Epidermal melanocyte (primary cell): ENCODE measurements around the gene GAS2L3.
"Not testable (repeated sequence)": the region's sequence is repeated elsewhere in the genome, so short reads cannot be mapped to it uniquely, and the experiment has no call there.

Source experiments
- DNase-seq: peaks from one replicate; pipeline ENCODE4 v3.0.0; 2011; ENCODE audit warnings: low spot score; ENCODE audit not compliant: insufficient read length

The GAS2L3 gene

DNA sequence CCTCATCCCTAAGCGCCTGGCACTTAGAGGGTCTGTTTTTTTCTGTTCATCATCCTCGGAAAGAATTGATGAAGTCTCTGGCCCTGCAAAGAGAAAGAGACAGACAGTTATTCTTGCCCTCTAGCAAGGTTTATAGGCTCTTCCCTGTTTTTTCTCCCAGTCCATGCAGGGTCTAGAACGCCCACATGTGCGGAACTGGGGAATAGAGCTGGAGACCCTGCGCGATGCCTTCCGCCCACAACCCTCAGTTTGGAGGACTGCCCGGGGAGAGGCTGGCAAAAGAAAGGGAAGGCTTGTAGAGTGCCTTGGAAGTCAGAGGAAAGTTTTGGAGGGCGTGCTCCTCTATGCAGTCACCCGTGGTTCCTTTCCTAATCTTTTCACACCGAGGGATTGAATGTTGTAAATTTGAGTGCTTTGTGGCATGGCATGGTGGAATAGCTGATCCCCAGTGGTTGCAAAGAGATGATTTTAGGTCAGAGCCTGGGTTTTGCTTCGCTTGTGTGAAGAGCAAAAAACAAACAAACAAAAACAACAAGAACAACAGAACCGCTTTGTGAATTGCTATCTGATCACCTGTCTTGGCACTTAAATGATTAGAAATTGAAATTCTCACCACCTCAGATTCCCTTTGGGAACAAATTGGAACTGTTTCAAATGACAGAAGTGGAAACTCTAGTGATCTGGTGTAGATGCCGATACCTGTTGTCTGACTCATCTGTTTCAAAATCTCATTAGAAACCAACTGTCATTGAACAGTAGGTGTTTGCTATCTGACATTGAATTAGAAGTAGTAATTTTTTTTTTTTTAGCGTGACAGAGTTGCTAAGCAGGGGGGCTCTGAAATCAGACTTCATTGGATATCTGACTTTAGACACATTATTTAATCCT, 947 bp downstream of the GAS2L3 start:
- DNase-seq = no peak

DNA sequence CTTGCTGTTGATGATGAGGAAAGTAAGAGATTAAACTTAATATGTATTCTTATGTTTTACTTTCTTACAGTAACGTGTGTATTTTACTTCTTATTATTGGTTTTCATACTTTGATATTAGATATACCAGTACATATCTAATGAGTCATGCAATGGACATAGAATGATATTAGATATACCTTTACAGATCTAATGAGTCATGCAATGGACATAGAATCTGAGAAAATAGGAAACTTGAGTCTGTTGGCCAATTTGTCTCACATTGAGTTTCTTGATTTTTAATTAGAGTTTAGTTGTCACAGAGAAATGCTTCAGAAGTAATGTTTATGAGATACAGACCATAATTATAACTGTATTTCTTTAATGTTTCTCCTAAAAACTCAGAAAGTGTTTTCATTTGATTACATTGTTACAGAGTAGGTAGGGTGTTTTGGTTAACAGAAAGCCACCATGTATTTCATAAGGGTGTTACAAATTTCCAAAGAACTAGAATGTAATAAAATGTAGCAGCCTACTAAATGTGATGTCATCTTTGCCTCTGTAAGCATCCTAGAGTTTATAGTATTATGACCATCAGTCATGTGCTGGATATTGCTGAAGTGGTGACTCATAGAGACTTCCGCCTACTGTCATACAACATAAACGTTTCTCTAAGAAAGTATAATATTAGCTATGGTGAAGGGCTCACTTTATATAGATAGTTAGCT, 3.0 kb downstream of the GAS2L3 start:
- peak; percentile 24 for DNase-seq

DNA sequence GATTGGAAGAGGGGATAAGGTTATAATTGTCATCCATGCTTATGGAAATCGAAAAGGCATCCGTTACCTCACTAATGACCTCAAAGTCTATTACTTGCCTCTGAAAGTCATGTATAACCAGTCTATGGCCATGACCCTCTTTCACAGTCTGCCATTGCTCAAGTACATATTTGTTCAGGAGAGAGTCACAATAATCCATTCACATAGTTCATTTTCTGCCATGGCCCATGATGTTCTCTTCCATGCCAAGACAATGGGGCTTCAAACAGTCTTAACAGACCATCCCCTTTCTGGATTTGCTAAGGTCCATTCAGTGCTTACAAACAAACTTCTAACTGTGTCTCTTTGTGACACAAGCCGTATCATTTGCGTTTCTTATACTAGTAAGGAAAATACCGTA, 5.4 kb downstream of the GAS2L3 start:
- DNase-seq = no peak

DNA sequence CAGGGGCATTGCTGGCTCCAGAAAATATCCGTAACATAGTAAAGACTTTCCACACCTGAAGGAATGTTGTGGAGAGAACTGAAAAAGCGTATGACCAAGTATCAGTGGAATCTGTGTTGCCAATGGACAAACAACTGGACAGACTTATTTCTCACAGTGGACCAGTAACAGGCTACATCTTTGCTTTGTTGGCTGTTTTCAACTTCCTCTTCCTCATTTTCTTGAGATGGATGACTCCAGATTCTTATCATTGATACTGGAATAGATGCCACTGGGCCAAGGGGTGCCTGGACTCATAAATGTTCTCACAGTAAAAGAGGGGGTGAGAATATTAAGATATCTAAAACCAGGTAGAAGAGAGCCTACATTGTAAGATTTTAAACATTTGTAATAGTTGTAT, 6.4 kb downstream of the GAS2L3 start:
- no peak for DNase-seq

DNA sequence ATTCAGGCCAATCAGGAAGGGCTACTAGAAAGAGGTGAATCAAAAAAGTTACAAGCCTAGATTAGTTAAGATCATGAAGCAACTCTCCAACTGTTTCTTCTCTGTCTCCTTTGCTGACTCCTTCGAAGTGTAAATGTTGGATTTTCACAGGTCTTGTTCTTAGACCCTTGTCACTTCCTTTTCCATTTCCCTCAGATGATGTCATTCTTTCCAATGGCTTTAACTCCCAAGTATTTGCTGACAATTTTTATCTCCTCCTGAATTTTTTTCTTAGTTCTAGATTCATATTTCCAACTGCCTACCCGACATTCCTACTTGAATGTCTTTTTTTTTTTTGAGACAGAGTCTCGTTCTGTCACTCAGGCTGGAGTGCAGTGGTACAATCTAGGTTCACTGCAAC, 10.8 kb downstream of the GAS2L3 start:
- DNase-seq = no peak

DNA sequence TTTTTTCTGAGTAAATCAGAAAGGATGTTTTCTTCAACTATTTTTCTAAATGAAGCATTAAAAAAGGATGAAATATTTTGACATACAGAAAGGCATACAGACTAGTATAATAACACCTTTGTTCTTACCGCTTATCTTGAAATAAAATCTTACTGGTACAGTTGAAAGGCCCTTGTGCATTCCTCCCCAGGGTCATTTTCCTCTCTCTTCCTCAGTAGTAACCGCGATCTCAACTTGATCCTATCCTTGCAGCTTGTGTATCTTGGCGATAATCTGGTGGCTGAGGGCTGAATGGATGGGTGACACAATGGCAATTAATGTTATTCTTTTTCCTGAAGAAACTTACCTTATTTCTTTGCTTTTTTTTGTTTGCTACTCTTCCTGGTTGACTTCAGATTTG, 18.5 kb downstream of the GAS2L3 start:
- no peak for DNase-seq

DNA sequence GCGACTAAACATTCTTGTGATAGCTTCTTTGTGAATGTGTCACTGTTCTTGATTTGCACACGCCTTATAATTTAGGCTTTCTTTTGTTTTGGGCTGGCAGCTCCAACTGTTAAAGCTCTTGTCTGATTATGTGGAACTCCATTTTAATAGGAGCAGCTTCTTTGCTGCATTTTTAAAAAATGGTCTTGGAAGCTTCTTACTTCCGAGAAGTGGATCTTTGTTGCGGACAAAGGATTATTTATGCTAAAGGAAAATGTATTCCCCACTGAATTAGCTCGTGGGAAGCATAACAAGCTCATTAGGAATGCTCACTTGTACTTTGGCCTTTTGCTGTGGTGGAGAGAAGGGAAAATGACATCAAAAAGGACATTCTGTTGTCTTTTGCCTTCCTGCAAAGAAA, 20.0 kb downstream of the GAS2L3 start:
- DNase-seq = no peak

DNA sequence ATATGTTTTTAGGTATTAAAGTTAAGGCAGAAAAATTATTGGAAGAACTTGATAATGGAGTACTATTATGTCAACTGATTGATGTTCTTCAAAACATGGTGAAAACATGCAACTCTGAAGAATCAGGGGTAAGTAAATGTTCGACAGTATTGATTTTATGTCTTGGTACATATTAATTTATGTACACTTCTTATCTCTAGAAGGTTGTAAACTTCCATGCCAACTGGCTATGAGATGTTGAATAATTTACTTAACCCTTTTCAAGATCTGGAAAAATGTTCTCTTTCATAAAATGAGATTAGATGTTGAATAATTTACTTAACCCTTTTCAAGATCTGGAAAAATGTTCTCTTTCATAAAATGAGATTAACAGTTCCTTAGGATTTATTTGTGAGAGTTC, 28.1 kb downstream of the GAS2L3 start:
- DNase-seq = no peak

DNA sequence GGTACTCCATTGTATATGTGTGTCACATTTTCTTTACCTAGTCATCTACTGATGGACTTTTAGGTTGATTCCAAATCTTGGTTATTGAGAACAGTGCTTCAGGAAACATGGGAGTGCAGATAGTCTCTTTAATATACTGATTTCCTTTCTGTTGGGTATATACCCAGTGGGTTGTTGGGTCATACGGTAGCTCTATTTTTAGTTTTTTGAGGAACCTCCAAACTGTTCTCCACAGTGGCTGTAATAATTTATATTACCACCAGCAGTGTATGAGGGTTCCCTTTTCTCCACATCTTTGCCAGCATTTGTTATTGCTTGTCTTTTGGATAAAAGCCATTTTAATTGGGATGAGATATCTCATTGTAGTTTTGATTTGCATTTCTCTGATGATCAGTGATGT, 29.5 kb downstream of the GAS2L3 start:
- DNase-seq = not testable (repeated sequence)

DNA sequence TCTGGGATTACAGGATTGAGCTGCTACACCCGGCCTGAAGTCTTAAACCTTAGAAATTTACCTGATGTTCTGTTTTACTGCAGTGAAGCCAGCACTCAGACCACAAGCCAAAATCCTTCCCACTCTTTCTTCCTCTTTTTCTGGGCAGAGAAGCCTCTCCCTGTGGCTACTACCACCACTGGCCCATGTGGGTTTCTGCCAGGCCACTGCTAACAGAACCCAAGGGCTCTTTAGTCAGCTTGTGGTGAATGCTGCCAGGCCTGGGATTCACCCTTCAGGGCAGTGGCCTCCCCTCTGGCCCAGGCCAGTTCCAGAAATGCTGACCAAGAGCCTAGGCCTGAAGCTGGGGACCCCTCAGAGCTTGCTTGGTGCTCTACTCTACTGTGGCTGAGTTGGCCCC, 35.3 kb downstream of the GAS2L3 start:
- no peak for DNase-seq

DNA sequence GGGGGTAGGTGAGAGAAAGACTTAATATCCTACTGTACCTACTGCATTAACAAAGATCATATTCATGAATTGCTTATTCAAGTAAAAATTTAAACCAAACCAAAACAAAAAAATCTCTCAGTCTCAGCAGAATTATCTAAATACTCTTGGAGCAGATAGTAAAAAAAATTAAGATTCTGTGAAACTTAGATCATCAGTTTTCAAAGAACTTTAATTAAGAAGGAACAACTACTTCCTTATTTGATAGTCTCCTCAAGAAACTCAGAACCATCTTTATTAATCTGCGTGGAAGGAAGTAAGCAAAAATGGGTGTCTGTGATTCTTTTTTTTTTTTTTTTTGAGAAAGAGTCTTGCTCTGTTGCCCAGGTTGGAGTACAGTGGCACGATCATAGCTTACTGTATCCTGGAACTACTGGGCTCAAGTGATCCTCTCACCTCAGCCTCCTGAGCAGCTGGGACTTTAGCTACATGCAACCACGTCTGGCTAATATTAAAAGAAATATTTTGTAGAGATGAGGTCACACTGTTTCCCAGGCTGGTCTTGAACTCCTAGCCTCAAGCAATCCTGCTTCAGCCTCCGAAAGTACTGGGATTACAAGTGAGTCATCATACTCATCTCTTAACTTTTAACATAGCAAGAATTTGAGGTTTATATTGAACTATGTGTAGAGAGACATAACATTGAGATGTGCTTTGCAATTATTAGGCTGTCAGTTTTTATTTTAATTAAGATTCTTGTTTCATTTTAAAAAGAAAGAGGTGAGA, 37.4 kb downstream of the GAS2L3 start:
- no peak for DNase-seq

DNA sequence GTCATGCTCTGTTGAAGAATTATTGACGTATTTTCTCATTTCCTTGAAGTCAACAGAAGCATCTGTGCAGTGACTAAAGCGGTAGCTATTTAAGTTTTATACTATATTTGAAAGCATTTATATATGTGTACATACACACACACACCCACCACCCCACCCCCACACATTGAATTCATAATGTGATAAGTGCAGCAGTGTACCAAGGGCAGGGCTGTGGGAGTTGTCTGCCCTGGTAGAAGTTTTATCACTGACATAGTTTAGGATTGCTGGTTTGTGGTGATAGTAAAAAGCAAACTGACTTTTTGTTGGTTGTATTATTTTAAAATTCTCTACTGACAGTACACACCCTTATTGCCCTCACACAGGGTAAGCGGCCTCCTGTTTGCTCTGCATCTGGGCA, 39.1 kb downstream of the GAS2L3 start:
- DNase-seq = no peak

DNA sequence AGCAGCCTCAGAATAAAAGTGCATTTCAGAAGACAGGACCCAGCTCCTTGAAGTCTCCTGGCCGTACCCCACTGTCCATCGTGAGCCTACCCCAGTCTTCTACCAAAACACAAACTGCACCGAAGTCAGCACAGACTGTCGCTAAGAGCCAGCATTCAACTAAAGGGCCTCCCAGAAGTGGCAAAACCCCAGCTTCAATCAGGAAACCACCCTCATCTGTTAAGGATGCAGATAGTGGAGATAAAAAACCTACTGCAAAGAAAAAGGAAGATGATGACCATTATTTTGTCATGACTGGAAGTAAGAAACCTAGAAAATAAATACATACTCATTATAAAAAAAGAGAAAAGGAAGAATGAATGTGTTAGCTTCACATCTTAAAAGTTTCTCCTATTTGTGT, 51.1 kb downstream of the GAS2L3 start:
- DNase-seq = no peak

DNA sequence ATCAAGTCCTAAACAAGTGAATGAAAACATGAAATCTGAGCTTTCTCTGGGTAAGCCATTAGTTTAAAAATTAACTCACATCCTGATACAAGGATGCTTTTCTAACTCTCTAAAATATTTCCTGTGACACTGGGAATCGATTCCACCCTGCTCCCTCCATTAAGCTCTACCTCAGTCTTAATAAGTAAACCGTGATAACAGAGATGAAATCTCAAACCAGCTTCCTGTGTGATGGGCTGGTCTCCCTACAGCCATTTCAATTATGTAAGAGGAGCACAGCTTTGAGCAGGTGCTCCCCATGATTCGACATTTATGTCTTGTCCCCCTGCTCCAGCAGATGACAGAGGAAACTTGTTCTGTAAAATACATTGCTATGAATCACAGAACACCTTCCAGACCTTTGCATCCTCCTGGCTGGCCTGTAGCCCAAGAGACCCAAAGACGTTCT, 59.0 kb downstream of the GAS2L3 start:
- DNase-seq = no peak

DNA sequence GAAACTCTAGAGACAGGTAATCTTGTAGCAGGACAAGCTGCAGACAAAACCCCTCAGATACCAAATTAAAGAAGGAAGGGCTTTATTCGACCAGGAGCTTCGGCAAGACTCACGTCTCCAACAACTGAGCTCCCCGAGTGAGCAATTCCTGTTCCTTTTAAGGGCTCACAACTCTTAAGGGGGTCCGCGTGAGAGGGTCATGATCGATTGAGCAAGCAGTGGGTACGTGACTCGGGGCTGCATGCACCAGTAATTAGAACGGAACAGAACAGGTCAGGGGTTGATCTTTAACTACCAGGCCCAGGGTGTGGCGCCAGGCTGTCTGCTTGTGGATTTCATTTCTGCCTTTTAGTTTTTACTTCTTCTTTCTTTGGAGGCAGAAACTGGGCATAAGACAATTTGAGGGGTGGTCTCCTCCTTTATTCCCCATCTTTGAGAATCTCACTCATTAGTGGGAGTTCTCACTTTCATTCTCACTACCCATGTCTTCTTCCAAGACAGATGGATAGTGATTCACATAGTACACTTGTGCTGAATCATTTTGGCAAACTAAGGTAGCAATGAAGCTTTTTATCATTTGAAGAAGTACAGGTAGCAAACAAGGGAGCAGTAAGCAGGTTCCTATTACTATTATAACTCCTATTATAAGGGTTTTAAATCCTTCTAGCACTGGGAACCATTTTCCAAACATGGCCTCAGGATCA, 59.8 kb downstream of the GAS2L3 start:
- DNase-seq = not testable (repeated sequence)

DNA sequence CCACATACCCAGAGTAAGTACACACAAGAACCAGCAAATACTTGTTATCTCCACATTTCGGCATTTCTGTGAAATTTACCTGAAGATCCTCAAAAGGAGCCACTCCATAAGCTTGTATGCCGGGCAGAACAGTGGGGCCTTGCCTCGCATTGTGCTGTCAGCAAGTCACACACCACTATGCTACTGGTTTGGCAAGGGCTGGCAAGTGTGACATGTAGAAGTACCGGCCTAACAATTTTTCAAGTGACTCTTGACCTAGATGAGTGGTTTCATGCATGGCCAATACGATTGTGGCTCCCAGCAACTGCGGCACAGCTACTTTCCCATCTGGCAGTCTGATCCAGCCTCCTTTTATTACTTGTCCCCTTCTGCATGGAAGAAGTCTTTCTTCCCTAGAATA, 69.8 kb downstream of the GAS2L3 start:
- no peak for DNase-seq

DNA sequence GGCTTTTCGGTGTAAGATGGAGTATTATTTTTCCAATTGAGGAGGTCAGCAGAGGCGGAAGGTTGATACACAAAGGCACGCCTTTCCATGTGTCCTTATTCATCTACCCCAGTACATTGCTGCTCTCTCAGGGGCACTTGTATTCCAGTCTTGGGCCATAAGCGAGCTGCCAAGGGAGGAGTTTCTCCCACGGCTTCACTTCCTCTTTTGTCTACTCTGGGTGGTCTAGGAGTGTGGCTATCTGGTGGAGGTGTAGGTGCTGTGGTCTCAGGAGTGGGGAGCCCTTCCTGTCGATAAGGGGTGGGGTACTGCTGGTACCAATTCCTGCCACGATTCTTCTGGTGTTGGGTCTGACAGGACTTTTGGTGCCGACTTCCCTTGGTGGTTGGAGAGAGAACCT, 73.4 kb downstream of the GAS2L3 start:
- DNase-seq = no peak

DNA sequence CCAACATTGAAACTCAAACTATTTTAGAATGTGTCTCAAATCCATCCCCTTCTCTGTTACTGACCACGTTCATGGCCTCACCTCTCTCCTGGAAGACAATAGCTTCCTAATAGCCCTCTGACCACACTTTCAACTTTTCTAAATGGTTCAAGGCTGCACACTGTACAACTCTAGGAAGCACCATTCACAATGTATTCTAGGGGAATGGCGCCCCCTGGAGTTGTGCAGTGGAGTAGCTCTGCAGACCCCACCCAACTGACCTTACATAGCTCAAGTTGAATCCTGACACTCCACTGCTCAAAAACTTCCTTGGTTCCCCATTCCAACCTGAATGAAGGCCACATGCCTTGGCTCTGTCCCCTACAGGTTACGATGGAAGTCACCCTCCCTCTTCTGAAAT, 77.6 kb downstream of the GAS2L3 start:
- DNase-seq = no peak

DNA sequence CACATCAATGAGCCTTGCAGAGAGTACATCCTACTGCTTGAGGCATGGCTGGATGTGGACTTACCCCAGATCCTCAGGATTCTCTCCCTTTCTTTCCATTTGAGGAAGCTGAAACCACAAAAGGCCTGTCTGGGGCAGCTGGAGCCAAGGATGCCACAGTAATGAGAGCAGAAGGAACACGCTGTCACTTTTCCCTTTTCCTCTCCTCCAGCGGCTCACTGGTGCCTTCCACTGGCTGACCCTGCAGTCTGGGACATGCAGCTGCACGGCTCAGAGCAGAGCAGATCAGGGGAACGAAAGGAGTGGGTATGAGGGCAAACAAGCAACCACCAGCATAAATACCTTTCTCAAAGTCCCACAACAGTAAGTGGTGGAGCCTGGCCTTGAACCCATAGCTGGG, 78.2 kb downstream of the GAS2L3 start:
- no peak for DNase-seq

DNA sequence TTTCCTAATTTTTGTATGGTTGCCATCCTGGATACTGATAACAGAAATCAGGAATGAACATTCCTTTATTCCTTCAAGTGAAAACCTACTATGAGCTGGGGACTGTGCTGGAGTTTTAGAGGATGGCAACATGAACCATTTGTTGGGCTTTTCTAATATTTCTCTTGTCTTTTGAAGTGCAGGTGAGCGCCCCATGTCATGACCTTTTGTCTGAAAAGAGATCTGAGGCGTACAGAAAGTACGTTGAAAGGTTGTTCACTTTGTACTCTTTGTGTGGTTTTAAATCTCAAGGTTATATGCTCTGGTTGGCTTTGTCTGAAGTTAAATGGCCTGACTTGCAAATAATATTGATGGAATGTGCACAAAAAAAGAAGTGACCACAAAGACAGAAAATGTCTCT, 79.0 kb downstream of the GAS2L3 start:
- DNase-seq = no peak

DNA sequence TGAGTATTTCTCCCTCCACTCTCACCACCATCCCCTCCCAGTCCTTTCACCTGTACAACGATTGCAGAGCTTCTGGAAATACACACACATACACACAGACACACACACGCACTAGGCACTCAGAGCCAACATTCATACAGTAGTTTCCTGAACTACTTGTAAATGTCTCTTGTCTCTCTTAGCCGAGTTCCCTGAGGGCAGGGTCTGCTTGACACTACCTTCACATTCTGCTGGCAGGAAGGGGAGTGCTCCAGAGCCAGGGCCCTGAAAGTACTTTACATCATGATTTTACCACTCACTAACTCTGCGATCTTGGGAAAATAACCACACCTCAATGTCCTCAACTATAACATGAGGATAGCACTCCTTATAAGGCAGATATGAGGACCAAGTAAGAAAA, 82.7 kb downstream of the GAS2L3 start:
- DNase-seq = no peak
